B cell (primary cell): ENCODE measurements around the gene ITPKB. TPM values are rescaled to one million over a fixed set of nuclear protein-coding genes. Genes with fewer than 3 reads are reported as not detected.

Source experiments
- ATAC-seq: fragments of 200-7000 bp; cut with Tn5 transposase; one replicate; pipeline ENCODE4 v1.10.0; 2021; ENCODE audit warnings: low read depth, mild to moderate bottlenecking, moderate number of reproducible peaks, moderate library complexity
- CTCF ChIA-PET: fragments of 350-600 bp; sonication (Branson Sonifier 250); formaldehyde crosslinking; loops from one replicate; lab custom pipeline; 2021; ENCODE audit warnings: antibody characterized with exemption, inconsistent platforms; lab: Charles Lee
- POLR2A ChIA-PET: fragments of 350-600 bp; sonication (Branson Sonifier 250); formaldehyde crosslinking; loops from one replicate; lab custom pipeline; 2021; ENCODE audit warnings: antibody characterized with exemption; lab: Charles Lee
- DNase-seq: peaks from one replicate; pipeline ENCODE4 v3.0.0; 2013
- H2AFZ ChIP-seq: 2 replicates; pipeline ENCODE4 v1.6.1; 2012; ENCODE audit warnings: mild to moderate bottlenecking, low read depth, low read length; ENCODE audit not compliant: insufficient read depth, poor library complexity, severe bottlenecking
- H3K27ac ChIP-seq, 2 donors: 1 replicate in 1 of 2; 2 replicates in 1 of 2; pipeline ENCODE4 v1.5.1; 2012 to 2013; ENCODE audit warnings: low read length in 2 of 2, mild to moderate bottlenecking in 2 of 2, moderate library complexity in 1 of 2
- H3K27me3 ChIP-seq, 4 experiments: fragments of 200-600 bp in 1 of 4; sonication (generic) in 1 of 4; replicated peaks in 1 of 4; 1 replicate in 2 of 4; 2 replicates in 2 of 4; pipeline versions ENCODE4 v1.6.1 to v1.7.0; 2013 to 2016; ENCODE audit warnings: low read length in 3 of 4, mild to moderate bottlenecking in 2 of 4, mixed read lengths in 1 of 4, moderate library complexity in 1 of 4; ENCODE audit not compliant: insufficient read depth in 4 of 4, control insufficient read depth in 3 of 4; ENCODE audit errors: control extremely low read depth in 1 of 4
- H3K36me3 ChIP-seq, 2 experiments: replicated peaks in 1 of 2; 1 replicate in 1 of 2; 2 replicates in 1 of 2; pipeline versions ENCODE4 v1.6.1 to v1.7.1; 2013; ENCODE audit warnings: low read length in 1 of 2; ENCODE audit not compliant: insufficient read depth in 2 of 2, control insufficient read depth in 1 of 2; ENCODE audit errors: control extremely low read depth in 1 of 2, extremely low read depth in 1 of 2
- H3K4me1 ChIP-seq, 2 donors: fragments of 200-600 bp in 1 of 2; sonication (generic) in 1 of 2; 1 replicate in 1 of 2; 2 replicates in 1 of 2; pipeline versions ENCODE4 v1.5.1 to v1.6.1; 2013 to 2017; ENCODE audit warnings: low read length in 2 of 2; ENCODE audit not compliant: control insufficient read depth in 2 of 2, insufficient read depth in 2 of 2
- H3K4me2 ChIP-seq: replicated peaks from 2 replicates; pipeline ENCODE3; 2012; ENCODE audit warnings: mild to moderate bottlenecking, low read depth, low read length; ENCODE audit not compliant: poor library complexity, severe bottlenecking
- H3K4me3 ChIP-seq, 5 experiments: fragments of 200-600 bp in 1 of 5; sonication (generic) in 1 of 5; 1 replicate in 3 of 5; 2 replicates in 2 of 5; pipeline versions ENCODE4 v1.5.1 to v1.7.0; 2011 to 2016; ENCODE audit warnings: low read length in 4 of 5, mild to moderate bottlenecking in 4 of 5, low read depth in 2 of 5, control low read depth in 1 of 5, moderate library complexity in 1 of 5; ENCODE audit not compliant: insufficient read depth in 1 of 5; ENCODE audit errors: control extremely low read depth in 1 of 5, extremely low read depth in 1 of 5
- H3K79me2 ChIP-seq: fragments of 200-600 bp; sonication (generic); one replicate; pipeline ENCODE4 v1.6.0; 2016; ENCODE audit warnings: low read length; ENCODE audit not compliant: control insufficient read depth, insufficient read depth
- H3K9ac ChIP-seq: fragments of 200-600 bp; sonication (generic); 2 replicates; pipeline ENCODE4 v1.6.1; 2017; ENCODE audit warnings: mild to moderate bottlenecking, low read length, moderate library complexity
- H3K9me3 ChIP-seq, 3 donors: one replicate each; pipeline versions ENCODE4 v1.6.1 to v1.7.1; 2013; ENCODE audit warnings: low read length in 2 of 3; ENCODE audit not compliant: control insufficient read depth in 2 of 3, insufficient read depth in 1 of 3; ENCODE audit errors: control extremely low read depth in 1 of 3
- H4K20me1 ChIP-seq: 2 replicates; pipeline ENCODE4 v1.6.0; 2012; ENCODE audit warnings: mild to moderate bottlenecking, low read length; ENCODE audit not compliant: insufficient read depth, control insufficient read depth, poor library complexity, severe bottlenecking
- H3K27ac Mint-ChIP-seq: one replicate; pipeline ENCODE4 v1.8.0; 2021; ENCODE audit warnings: mixed read lengths
- H3K27me3 Mint-ChIP-seq: one replicate; pipeline ENCODE4 v1.8.0; 2021; ENCODE audit warnings: mixed read lengths
- H3K4me1 Mint-ChIP-seq: one replicate; pipeline ENCODE4 v1.8.0; 2021; ENCODE audit warnings: mixed read lengths
- H3K4me3 Mint-ChIP-seq: one replicate; pipeline ENCODE4 v1.8.0; 2021; ENCODE audit warnings: mixed read lengths
- H3K9me3 Mint-ChIP-seq: one replicate; pipeline ENCODE4 v1.8.0; 2022; ENCODE audit warnings: mixed read lengths; ENCODE audit not compliant: insufficient read depth
- CTCF ChIP-seq: fragments of 200-600 bp; IDR thresholded peaks from one replicate; pipeline ENCODE4 v1.8.0; 2022; ENCODE audit warnings: antibody characterized with exemption, mild to moderate bottlenecking
- EZH2 ChIP-seq: IDR thresholded peaks from 2 replicates; pipeline ENCODE4 v1.6.1; 2012; ENCODE audit warnings: borderline replicate concordance, low read depth, mild to moderate bottlenecking, moderate library complexity, low read length; ENCODE audit not compliant: insufficient read depth, poor library complexity, severe bottlenecking
- WGBS: methylation state at CpG from one replicate; pipeline ENCODE4 v1.1.5; 2013; ENCODE audit warnings: missing lambda C conversion rate; ENCODE audit not compliant: insufficient coverage; 5-methylcytosine and 5-hydroxymethylcytosine counted together
- intact Hi-C: fragments of 100-400 bp; cut with micrococcal nuclease; formaldehyde crosslinking; loops from one replicate; pipeline ENCODE4 v1.10.0; 2022
- polyA plus RNA-seq: library from polyadenylated mRNA; depleted of rRNA; stranded (reverse); fragments of >200 nt; gene quantifications from 2 replicates; pipeline ENCODE4 v1.2.3, GENCODE V29; 2012
- total RNA-seq, 2 donors: library from RNA; stranded (reverse); fragments of 120-200 nt in 1 of 2; gene quantifications; 1 replicate in 1 of 2; 2 replicates in 1 of 2; pipeline versions ENCODE4 v1.2.3 to v1.2.4, GENCODE V29; 2013 to 2022

ITPKB gene
- total and polyA plus RNA-seq, 2 donors (not counting 1 experiment from before 2014, with no cell fraction given) = 21.8 to 93.5 TPM

GRCh38 chr1:226629896-226630550, 109.1 kb downstream of the ITPKB start:
- H3K27ac Mint-ChIP-seq = peak overlapping the region; percentile 41
- peaks cover 66% of the 10 kb centered on the region for H3K4me1 Mint-ChIP-seq
- DNase-seq = no peak

More at GRCh38 chr1:226629896-226630550, 109.1 kb downstream of the ITPKB start:
- H3K36me3 ChIP-seq = peaks cover 0 to 22% of the 10 kb centered on the region in 2 experiments
- Mint-ChIP-seq H3K27me3 (no peaks in the 10 kb centered on the region), H3K4me3 (no peak overlapping the region), H3K9me3 (no peaks in the 10 kb centered on the region)
- TF ChIP-seq CTCF = no peak
- no peak for TF ChIP-seq EZH2
- no peak for ATAC-seq
- H3K9ac ChIP-seq = no peak overlapping the region
- H3K9me3 ChIP-seq = peaks cover 0 to 12% (median 4%) of the 10 kb centered on the region in 3 donors
- no peak overlapping the region for H2AFZ ChIP-seq
- intact Hi-C loops = loop anchor here (5.0 kb wide), 1 partner anchor 1107 kb away; the partner anchor contains the start of genes JMJD4 and SNAP47
- H3K4me2 ChIP-seq = no peak overlapping the region
- H3K4me1 ChIP-seq = peaks cover 54 to 56% of the 10 kb centered on the region in 2 donors
- H3K4me3 ChIP-seq = no peak overlapping the region
- WGBS = 97% methylated on average over 3 of the region's 6 CpGs
- H3K79me2 ChIP-seq = no peaks in the 10 kb centered on the region
- H3K27me3 ChIP-seq = no peaks in the 10 kb centered on the region
- ChIA-PET CTCF (interaction anchor here (1.0 to 16.3 kb wide), 6 partner anchors 8 to 196 kb away, joined by 3 to 278 read pairs (median 4); no protein-coding TSS in a partner anchor), POLR2A (no interaction called here)
- no peaks in the 10 kb centered on the region for H4K20me1 ChIP-seq
- H3K27ac ChIP-seq = no peak overlapping the region
